Sigmoid colon (tissue), 4 donors: ENCODE results near the gene LDLRAD4.

Experiments
- CTCF ChIP-seq, 4 experiments: fragments of 450-650 bp in 3 of 4; fragments of 200-600 bp in 1 of 4; IDR thresholded peaks; one replicate each; pipeline ENCODE4 v1.5.1; 2016 to 2019; ENCODE audit warnings: antibody characterized with exemption in 4 of 4, mild to moderate bottlenecking in 3 of 4, moderate library complexity in 2 of 4
- POLR2A ChIP-seq, 2 donors: fragments of 450-650 bp; IDR thresholded peaks; one replicate each; pipeline ENCODE4 v1.6.1; 2016; ENCODE audit warnings: antibody characterized with exemption in 2 of 2, mild to moderate bottlenecking in 2 of 2, moderate library complexity in 2 of 2
- POLR2AphosphoS5 ChIP-seq, 4 donors: sonication (generic); formaldehyde crosslinking; IDR thresholded peaks; one replicate each; pipeline ENCODE4 v1.6.1; 2017; ENCODE audit warnings: antibody characterized with exemption in 4 of 4

GRCh38 chr18:13493725-13494124 is 275.2 kb downstream of the LDLRAD4 start:
- TF ChIP-seq POLR2AphosphoS5 (IDR thresholded peaks at IDR 0.05) (no peak), CTCF (IDR thresholded peaks at IDR 0.05) (no peak), POLR2A (IDR thresholded peaks at IDR 0.05) (no peak)
